ENCODE results near the gene PDE4C. TPM values are rescaled to one million over a fixed set of nuclear protein-coding genes. Genes with fewer than 3 reads are reported as not detected.

Gene PDE4C
- total RNA-seq (2021): 3.0 to 5.7 TPM (median 3.8 TPM) in 3 replicates
- Bru-seq, nascent RNA: percentile 30 among the genes with signal in this experiment
- long read RNA-seq, experiment 1, partial matches to known transcripts: 2 of 10 reads
- long read RNA-seq, experiment 1, other reads (novel, unspliced or antisense): 8 of 10 reads
- long read RNA-seq, experiment 2, partial matches to known transcripts: 5 of 5 reads
- long read RNA-seq, experiment 2, other reads (novel, unspliced or antisense): 0 of 5 reads
- long read RNA-seq, experiment 3: 0 reads

DNA sequence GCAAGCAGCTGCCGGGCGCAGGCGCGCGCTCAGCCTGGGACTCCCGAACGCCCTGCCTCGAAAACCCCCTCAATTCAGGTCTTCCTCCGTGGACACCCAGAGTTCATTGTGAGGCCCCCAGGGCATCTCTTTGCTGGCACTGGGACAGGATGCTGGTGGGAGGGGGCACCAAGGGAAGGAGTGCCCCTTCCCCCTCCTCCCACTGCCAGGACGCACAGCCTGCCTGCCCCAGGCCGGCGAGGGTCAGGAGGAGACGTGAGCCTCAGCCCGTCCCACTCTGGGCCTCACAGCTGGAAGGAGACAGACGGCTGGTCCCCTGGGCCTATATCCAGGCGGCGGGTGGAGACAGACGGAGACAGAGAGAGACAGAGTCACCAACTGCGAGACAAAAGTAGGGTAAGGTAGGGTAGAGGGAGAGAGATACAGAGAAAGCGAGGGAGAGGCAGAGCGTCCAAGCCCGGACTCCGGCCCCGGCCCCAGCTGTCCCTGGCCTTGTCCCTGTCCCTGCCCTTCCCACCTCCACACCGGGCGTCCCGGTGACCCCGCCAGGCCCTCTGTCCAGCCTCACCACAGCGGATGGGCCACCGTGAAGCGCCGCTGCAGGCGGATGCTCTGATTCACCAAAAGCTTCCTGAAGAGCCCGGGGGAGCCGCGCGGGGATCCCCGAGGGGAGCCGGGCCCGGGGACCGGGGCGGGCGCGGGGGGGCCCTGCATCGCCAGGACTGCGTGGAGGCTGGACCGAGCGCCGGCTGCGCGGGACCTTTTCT, at the start of gene PDE4C:
TSS of gene PDE4C (minus strand) at position 737 of the 767 bp plus-strand sequence. CDS start at position 714, 23 bp downstream.
- no peaks in the 10 kb centered on the region for H3K9me3 Mint-ChIP-seq
- DNase-seq (ENCODE audit: low spot score): peak; percentile 43
- H3K4me3 Mint-ChIP-seq: peak within 1 kb of the TSS; percentile 92
- peaks cover 25% of the 10 kb centered on the region for H3K4me1 Mint-ChIP-seq
- H3K36me3 Mint-ChIP-seq: no peaks in the 10 kb centered on the region
- ChIA-PET CTCF (interaction anchor here (0.5 to 3.9 kb wide), 8 partner anchors 18 to 185 kb away, joined by 3 to 72 read pairs (median 5); a partner anchor contains a TSS), POLR2A (no interaction called here)
- H3K27me3 Mint-ChIP-seq (ENCODE audit: low read depth): peaks cover 38% of the 10 kb centered on the region
- no peak for TF ChIP-seq NR3C1 (CRISPR knock-in tag; conservative IDR thresholded peaks at IDR 0.05; ENCODE audit: low read depth)
- TF ChIP-seq, protein P1, sequence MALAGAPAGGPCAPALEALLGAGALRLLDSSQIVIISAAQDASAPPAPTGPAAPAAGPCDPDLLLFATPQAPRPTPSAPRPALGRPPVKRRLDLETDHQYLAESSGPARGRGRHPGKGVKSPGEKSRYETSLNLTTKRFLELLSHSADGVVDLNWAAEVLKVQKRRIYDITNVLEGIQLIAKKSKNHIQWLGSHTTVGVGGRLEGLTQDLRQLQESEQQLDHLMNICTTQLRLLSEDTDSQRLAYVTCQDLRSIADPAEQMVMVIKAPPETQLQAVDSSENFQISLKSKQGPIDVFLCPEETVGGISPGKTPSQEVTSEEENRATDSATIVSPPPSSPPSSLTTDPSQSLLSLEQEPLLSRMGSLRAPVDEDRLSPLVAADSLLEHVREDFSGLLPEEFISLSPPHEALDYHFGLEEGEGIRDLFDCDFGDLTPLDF (CRISPR knock-in tag; IDR thresholded peaks at IDR 0.05): no peak
- TF ChIP-seq GRHL2 (CRISPR knock-in tag; IDR thresholded peaks at IDR 0.05; ENCODE audit: insufficient replicate concordance, severe bottlenecking): no peak
- no peak for TF ChIP-seq JAZF1 (CRISPR knock-in tag; IDR thresholded peaks at IDR 0.05)
- no peak for TF ChIP-seq ZNF219 (CRISPR knock-in tag; IDR thresholded peaks at IDR 0.05; ENCODE audit: borderline replicate concordance)
- TF ChIP-seq, protein P2, sequence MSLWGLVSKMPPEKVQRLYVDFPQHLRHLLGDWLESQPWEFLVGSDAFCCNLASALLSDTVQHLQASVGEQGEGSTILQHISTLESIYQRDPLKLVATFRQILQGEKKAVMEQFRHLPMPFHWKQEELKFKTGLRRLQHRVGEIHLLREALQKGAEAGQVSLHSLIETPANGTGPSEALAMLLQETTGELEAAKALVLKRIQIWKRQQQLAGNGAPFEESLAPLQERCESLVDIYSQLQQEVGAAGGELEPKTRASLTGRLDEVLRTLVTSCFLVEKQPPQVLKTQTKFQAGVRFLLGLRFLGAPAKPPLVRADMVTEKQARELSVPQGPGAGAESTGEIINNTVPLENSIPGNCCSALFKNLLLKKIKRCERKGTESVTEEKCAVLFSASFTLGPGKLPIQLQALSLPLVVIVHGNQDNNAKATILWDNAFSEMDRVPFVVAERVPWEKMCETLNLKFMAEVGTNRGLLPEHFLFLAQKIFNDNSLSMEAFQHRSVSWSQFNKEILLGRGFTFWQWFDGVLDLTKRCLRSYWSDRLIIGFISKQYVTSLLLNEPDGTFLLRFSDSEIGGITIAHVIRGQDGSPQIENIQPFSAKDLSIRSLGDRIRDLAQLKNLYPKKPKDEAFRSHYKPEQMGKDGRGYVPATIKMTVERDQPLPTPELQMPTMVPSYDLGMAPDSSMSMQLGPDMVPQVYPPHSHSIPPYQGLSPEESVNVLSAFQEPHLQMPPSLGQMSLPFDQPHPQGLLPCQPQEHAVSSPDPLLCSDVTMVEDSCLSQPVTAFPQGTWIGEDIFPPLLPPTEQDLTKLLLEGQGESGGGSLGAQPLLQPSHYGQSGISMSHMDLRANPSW (CRISPR knock-in tag; conservative IDR thresholded peaks at IDR 0.05; ENCODE audit: low read depth): no peak
- TF ChIP-seq NFYB (CRISPR knock-in tag; conservative IDR thresholded peaks at IDR 0.05; ENCODE audit: low read depth): no peak
- TF ChIP-seq EMX1 (CRISPR knock-in tag; IDR thresholded peaks at IDR 0.05): no peak
- TF ChIP-seq, protein P3, sequence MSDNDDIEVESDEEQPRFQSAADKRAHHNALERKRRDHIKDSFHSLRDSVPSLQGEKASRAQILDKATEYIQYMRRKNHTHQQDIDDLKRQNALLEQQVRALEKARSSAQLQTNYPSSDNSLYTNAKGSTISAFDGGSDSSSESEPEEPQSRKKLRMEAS (CRISPR knock-in tag; IDR thresholded peaks at IDR 0.05): no peak
- no peak for TF ChIP-seq GTF2I (CRISPR knock-in tag; conservative IDR thresholded peaks at IDR 0.05)
- no peak for TF ChIP-seq ZNF138 (CRISPR knock-in tag; conservative IDR thresholded peaks at IDR 0.05)
- no peak for TF ChIP-seq KAT7 (CRISPR knock-in tag; IDR thresholded peaks at IDR 0.05; ENCODE audit: borderline replicate concordance)
- TF ChIP-seq, protein P4, sequence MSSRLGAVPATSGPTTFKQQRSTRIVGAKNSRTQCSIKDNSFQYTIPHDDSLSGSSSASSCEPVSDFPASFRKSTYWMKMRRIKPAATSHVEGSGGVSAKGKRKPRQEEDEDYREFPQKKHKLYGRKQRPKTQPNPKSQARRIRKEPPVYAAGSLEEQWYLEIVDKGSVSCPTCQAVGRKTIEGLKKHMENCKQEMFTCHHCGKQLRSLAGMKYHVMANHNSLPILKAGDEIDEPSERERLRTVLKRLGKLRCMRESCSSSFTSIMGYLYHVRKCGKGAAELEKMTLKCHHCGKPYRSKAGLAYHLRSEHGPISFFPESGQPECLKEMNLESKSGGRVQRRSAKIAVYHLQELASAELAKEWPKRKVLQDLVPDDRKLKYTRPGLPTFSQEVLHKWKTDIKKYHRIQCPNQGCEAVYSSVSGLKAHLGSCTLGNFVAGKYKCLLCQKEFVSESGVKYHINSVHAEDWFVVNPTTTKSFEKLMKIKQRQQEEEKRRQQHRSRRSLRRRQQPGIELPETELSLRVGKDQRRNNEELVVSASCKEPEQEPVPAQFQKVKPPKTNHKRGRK (CRISPR knock-in tag; IDR thresholded peaks at IDR 0.05; ENCODE audit: borderline replicate concordance): no peak
- TF ChIP-seq, protein P5, sequence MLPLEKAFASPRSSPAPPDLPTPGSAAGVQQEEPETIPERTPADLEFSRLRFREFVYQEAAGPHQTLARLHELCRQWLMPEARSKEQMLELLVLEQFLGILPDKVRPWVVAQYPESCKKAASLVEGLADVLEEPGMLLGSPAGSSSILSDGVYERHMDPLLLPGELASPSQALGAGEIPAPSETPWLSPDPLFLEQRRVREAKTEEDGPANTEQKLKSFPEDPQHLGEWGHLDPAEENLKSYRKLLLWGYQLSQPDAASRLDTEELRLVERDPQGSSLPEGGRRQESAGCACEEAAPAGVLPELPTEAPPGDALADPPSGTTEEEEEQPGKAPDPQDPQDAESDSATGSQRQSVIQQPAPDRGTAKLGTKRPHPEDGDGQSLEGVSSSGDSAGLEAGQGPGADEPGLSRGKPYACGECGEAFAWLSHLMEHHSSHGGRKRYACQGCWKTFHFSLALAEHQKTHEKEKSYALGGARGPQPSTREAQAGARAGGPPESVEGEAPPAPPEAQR (CRISPR knock-in tag; IDR thresholded peaks at IDR 0.05): no peak
- no peak for TF ChIP-seq ZNF671 (CRISPR knock-in tag; IDR thresholded peaks at IDR 0.05)
- no peak for TF ChIP-seq ZNF396 (CRISPR knock-in tag; IDR thresholded peaks at IDR 0.05; ENCODE audit: borderline replicate concordance)
- TF ChIP-seq ELF4 (CRISPR knock-in tag; IDR thresholded peaks at IDR 0.05; ENCODE audit: low read depth): no peak
- TF ChIP-seq ESRRA (CRISPR knock-in tag; IDR thresholded peaks at IDR 0.05; ENCODE audit: borderline replicate concordance): no peak
- H3K27ac Mint-ChIP-seq: no peak within 1 kb of the TSS
- ATAC-seq: no peak
